GM20000 (cell line): ENCODE results near the gene NME9.

ENCODE experiments used
- DNase-seq: peaks from one replicate; pipeline ENCODE4 v3.0.0; 2012; ENCODE audit warnings: low spot score
- CTCF ChIP-seq: IDR thresholded peaks from 2 replicates; pipeline ENCODE4 v1.5.1; 2012; ENCODE audit warnings: mild to moderate bottlenecking, control low read depth; ENCODE audit errors: extremely low read depth, missing control alignments

The NME9 gene

GRCh38 chr3:138361561-138361971 is 31.9 kb upstream of the NME9 start:
- TF ChIP-seq CTCF = no peak
- no peak for DNase-seq

- DNase-seq = no peak
- TF ChIP-seq CTCF = no peak
Measured at GRCh38 chr3:138360869-138361525, 31.3 kb upstream of the NME9 start.

GRCh38 chr3:138359919-138360868 is 30.5 kb upstream of the NME9 start:
- TF ChIP-seq CTCF = no peak
- no peak for DNase-seq

- TF ChIP-seq CTCF = no peak
- no peak for DNase-seq
Measured at GRCh38 chr3:138359148-138359918, 29.7 kb upstream of the NME9 start.

GRCh38 chr3:138356730-138357405 is 27.2 kb upstream of the NME9 start:
- DNase-seq = no peak
- no peak for TF ChIP-seq CTCF

- no peak for DNase-seq
- TF ChIP-seq CTCF = no peak
Measured at GRCh38 chr3:138355071-138355470, 25.4 kb upstream of the NME9 start.
